ENCODE measurements around the gene ANTXR1. TPM values are rescaled to one million over a fixed set of nuclear protein-coding genes. Genes with fewer than 3 reads are reported as not detected.
A peak's percentile ranks its signal among the peaks of the same experiment; 100 is the strongest.

ANTXR1 gene
- total and polyA plus RNA-seq, 9 of the 15 experiments (the other 6 are each of a cell fraction or from before 2014, with no cell fraction given), result 0.07 to 1.00 (median 0.54) TPM

DNA sequence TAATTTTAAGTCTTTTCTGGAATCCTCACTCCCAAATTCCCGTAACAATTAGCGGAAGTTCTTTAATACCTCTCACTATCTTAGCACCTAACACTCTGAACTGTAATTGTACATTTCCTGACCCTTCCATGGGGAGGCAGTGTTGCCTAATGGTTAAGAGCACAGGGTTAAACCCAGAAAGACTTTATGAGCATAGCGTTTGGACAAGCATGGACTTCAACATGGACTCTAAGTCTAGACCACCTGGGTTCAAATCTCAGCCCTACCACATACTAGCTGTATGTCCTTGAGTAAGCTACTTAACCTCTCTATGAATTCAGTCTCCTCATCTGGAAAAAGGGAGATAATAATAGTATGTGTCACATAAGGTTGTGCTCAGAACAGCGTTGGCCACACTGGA lies 13.0 kb downstream of the ANTXR1 start (continued):
- TF ChIP-seq, protein P1, sequence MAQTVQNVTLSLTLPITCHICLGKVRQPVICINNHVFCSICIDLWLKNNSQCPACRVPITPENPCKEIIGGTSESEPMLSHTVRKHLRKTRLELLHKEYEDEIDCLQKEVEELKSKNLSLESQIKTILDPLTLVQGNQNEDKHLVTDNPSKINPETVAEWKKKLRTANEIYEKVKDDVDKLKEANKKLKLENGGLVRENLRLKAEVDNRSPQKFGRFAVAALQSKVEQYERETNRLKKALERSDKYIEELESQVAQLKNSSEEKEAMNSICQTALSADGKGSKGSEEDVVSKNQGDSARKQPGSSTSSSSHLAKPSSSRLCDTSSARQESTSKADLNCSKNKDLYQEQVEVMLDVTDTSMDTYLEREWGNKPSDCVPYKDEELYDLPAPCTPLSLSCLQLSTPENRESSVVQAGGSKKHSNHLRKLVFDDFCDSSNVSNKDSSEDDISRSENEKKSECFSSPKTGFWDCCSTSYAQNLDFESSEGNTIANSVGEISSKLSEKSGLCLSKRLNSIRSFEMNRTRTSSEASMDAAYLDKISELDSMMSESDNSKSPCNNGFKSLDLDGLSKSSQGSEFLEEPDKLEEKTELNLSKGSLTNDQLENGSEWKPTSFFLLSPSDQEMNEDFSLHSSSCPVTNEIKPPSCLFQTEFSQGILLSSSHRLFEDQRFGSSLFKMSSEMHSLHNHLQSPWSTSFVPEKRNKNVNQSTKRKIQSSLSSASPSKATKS (CRISPR knock-in tag; IDR thresholded peaks at IDR 0.05), result no peak
- TF ChIP-seq, protein P2, sequence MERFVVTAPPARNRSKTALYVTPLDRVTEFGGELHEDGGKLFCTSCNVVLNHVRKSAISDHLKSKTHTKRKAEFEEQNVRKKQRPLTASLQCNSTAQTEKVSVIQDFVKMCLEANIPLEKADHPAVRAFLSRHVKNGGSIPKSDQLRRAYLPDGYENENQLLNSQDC (CRISPR knock-in tag; IDR thresholded peaks at IDR 0.05), result no peak
- no peak for TF ChIP-seq ZNF174 (CRISPR knock-in tag; IDR thresholded peaks at IDR 0.05)
- no peak for TF ChIP-seq PTRF (tag; IDR thresholded peaks at IDR 0.05)
- TF ChIP-seq, protein P3, sequence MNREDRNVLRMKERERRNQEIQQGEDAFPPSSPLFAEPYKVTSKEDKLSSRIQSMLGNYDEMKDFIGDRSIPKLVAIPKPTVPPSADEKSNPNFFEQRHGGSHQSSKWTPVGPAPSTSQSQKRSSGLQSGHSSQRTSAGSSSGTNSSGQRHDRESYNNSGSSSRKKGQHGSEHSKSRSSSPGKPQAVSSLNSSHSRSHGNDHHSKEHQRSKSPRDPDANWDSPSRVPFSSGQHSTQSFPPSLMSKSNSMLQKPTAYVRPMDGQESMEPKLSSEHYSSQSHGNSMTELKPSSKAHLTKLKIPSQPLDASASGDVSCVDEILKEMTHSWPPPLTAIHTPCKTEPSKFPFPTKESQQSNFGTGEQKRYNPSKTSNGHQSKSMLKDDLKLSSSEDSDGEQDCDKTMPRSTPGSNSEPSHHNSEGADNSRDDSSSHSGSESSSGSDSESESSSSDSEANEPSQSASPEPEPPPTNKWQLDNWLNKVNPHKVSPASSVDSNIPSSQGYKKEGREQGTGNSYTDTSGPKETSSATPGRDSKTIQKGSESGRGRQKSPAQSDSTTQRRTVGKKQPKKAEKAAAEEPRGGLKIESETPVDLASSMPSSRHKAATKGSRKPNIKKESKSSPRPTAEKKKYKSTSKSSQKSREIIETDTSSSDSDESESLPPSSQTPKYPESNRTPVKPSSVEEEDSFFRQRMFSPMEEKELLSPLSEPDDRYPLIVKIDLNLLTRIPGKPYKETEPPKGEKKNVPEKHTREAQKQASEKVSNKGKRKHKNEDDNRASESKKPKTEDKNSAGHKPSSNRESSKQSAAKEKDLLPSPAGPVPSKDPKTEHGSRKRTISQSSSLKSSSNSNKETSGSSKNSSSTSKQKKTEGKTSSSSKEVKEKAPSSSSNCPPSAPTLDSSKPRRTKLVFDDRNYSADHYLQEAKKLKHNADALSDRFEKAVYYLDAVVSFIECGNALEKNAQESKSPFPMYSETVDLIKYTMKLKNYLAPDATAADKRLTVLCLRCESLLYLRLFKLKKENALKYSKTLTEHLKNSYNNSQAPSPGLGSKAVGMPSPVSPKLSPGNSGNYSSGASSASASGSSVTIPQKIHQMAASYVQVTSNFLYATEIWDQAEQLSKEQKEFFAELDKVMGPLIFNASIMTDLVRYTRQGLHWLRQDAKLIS (CRISPR knock-in tag; IDR thresholded peaks at IDR 0.05), result no peak
- no peak for TF ChIP-seq CBFB (CRISPR knock-in tag; IDR thresholded peaks at IDR 0.05)
- no peak for TF ChIP-seq ZNF699 (CRISPR knock-in tag; IDR thresholded peaks at IDR 0.05; ENCODE audit: insufficient replicate concordance)
- no peak for TF ChIP-seq KAT8 (IDR thresholded peaks at IDR 0.05; ENCODE audit: low read depth)
- no peak for TF ChIP-seq NRF1 (conservative IDR thresholded peaks at IDR 0.05 in 1 of 2, IDR thresholded peaks at IDR 0.05 in 1 of 2)
- TF ChIP-seq MECOM (CRISPR knock-in tag; IDR thresholded peaks at IDR 0.05), result no peak
- TF ChIP-seq, protein P4, sequence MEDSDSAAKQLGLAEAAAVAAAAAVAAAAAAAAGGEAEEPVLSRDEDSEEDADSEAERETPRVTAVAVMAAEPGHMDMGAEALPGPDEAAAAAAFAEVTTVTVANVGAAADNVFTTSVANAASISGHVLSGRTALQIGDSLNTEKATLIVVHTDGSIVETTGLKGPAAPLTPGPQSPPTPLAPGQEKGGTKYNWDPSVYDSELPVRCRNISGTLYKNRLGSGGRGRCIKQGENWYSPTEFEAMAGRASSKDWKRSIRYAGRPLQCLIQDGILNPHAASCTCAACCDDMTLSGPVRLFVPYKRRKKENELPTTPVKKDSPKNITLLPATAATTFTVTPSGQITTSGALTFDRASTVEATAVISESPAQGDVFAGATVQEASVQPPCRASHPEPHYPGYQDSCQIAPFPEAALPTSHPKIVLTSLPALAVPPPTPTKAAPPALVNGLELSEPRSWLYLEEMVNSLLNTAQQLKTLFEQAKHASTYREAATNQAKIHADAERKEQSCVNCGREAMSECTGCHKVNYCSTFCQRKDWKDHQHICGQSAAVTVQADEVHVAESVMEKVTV (CRISPR knock-in tag; IDR thresholded peaks at IDR 0.05), result peak; percentile 82
- no peak for TF ChIP-seq ZBTB8A (IDR thresholded peaks at IDR 0.05; ENCODE audit: partially characterized antibody)
- TF ChIP-seq RBM22 (IDR thresholded peaks at IDR 0.05; ENCODE audit: low read depth, low read length, poor library complexity, severe bottlenecking), result no peak
